Effector memory CD4-positive, alpha-beta T cell (primary cell): ENCODE measurements around the gene KCNN1.

Experiments used
- DNase-seq, 3 donors: peaks; one replicate each; pipeline ENCODE4 v3.0.0-alpha.2; 2020
- H3K27ac ChIP-seq: 2 replicates; pipeline ENCODE4 v1.7.0; 2013; ENCODE audit warnings: mild to moderate bottlenecking, low read length, moderate library complexity; ENCODE audit not compliant: insufficient read depth, poor library complexity, severe bottlenecking
- H3K27me3 ChIP-seq: replicated peaks from 2 replicates; pipeline ENCODE4 v1.7.0; 2013; ENCODE audit warnings: mild to moderate bottlenecking, low read length; ENCODE audit not compliant: insufficient read depth, control insufficient read depth, poor library complexity, severe bottlenecking
- H3K36me3 ChIP-seq: 2 replicates; pipeline ENCODE4 v1.7.0; 2013; ENCODE audit warnings: mild to moderate bottlenecking, low read length, moderate library complexity; ENCODE audit not compliant: control insufficient read depth, insufficient read depth
- H3K4me1 ChIP-seq: 2 replicates; pipeline ENCODE4 v1.7.0; 2013; ENCODE audit warnings: low read length, mild to moderate bottlenecking; ENCODE audit not compliant: control insufficient read depth, insufficient read depth, poor library complexity, severe bottlenecking
- H3K4me3 ChIP-seq: 2 replicates; pipeline ENCODE4 v1.7.0; 2013; ENCODE audit warnings: low read length, low read depth, mild to moderate bottlenecking; ENCODE audit not compliant: insufficient read depth, poor library complexity, severe bottlenecking
- H3K9me3 ChIP-seq: 2 replicates; pipeline ENCODE4 v1.7.0; 2013; ENCODE audit warnings: mild to moderate bottlenecking, low read length, moderate library complexity; ENCODE audit not compliant: control insufficient read depth

KCNN1 gene

GRCh38 chr19:17953869-17954268 is 13.0 kb upstream of the KCNN1 start:
- H3K27ac ChIP-seq: no peak overlapping the region
- no peak overlapping the region for H3K4me3 ChIP-seq
- peaks cover 60% of the 10 kb centered on the region for H3K27me3 ChIP-seq

DNA sequence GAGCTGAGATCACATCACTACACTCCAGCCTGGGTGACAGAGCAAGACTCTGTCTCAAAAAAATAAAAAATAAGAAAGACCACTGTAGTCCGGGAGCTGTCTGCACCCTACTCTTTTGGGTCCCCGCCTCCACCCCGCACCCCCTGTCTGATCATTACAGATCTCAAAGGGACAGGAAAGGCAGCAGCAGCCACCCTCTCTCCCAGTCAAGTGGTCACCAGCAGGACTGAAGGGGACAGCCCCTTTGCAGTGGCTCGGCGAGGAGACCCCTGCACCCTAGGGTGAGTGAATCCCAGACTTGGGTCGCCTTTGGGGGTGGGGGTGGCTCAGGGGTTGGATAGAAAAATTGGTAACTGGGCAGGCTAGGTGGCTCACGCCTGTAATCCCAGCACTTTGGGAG is 12.5 kb upstream of the KCNN1 start:
- Histone ChIP-seq H3K27me3 (peaks cover 55% of the 10 kb centered on the region), H3K9me3 (no peaks in the 10 kb centered on the region), H3K4me1 (peaks cover 39% of the 10 kb centered on the region), H3K27ac (no peak overlapping the region), H3K4me3 (no peak overlapping the region), H3K36me3 (no peaks in the 10 kb centered on the region)
- no peak for DNase-seq

More at GRCh38 chr19:17953869-17954268, 13.0 kb upstream of the KCNN1 start:
- H3K9me3 ChIP-seq: no peaks in the 10 kb centered on the region
- no peak for DNase-seq
- no peaks in the 10 kb centered on the region for H3K36me3 ChIP-seq
- H3K4me1 ChIP-seq: peaks cover 44% of the 10 kb centered on the region

DNA sequence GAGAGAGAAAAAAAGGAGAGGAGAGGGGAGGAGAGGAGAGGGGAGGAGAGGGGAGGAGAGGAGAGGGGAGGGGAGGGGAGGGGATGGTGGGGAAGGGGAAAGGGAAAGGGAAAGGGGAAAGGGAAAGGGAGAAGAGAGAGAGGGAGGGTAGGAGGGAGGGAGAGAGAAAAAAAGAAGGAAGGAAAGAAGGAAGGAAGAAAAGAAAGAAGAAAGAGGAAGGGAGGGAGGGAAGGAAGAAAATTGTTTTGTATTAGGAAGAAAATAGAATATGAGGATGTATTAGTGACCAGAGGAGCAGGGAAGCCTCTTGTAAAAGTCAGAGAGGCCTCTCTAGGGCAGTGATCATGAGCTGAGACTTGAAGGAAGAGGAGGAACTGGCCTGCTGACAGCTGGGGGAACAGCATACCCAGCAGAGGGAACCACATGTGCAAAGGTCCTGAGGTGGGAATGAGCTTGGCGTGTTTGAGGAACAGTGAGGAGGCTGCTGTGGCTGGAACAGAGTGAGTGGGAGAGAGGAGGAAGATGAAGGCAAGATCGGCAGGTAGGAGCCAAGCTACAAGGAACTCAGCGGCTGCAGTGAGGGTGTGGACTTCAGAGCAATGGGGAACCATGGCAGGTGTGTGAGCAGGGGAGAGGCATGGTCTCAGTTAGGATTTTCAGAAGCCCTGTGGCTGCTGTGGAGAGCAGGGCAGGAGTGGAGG is 9.6 kb upstream of the KCNN1 start:
- peaks cover 26% of the 10 kb centered on the region for H3K27me3 ChIP-seq
- no peak for DNase-seq
- H3K36me3 ChIP-seq: no peaks in the 10 kb centered on the region
- no peaks in the 10 kb centered on the region for H3K9me3 ChIP-seq
- peaks cover 10% of the 10 kb centered on the region for H3K4me1 ChIP-seq
- no peak overlapping the region for H3K4me3 ChIP-seq
- no peak overlapping the region for H3K27ac ChIP-seq

DNA sequence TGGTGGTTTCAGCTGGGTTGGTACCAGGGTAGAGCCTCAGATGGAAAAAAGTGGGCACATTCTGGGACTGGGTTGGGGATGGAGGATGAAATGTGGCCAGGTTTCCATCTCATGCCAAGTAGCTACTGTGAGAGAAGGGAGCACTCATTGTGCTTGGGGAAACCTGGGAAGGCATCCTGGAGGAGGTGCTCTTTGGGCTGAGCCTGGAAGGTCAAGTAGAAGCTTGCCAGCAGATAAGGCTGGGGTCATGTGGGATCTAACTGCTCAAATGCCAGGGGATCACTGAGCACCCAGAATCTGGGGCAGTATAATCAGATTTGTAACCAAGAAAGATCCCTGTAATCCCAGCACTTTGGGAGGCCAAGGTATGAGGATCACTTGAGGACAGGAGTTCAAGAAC is 9.0 kb upstream of the KCNN1 start:
- DNase-seq: no peak
- Histone ChIP-seq H3K36me3 (no peaks in the 10 kb centered on the region), H3K27me3 (peaks cover 20% of the 10 kb centered on the region), H3K9me3 (no peaks in the 10 kb centered on the region), H3K4me1 (peaks cover 4% of the 10 kb centered on the region), H3K27ac (no peak overlapping the region), H3K4me3 (no peak overlapping the region)

- H3K27ac ChIP-seq: no peak overlapping the region
- no peak overlapping the region for H3K4me3 ChIP-seq
- peaks cover 14% of the 10 kb centered on the region for H3K27me3 ChIP-seq
- H3K4me1 ChIP-seq: peaks cover 4% of the 10 kb centered on the region
- no peak for DNase-seq
- no peaks in the 10 kb centered on the region for H3K9me3 ChIP-seq
- H3K36me3 ChIP-seq: no peaks in the 10 kb centered on the region
Observed at GRCh38 chr19:17963936-17964691, 2.8 kb upstream of the KCNN1 start.

GRCh38 chr19:17965370-17966128 is 1.4 kb upstream of the KCNN1 start:
- H3K4me3 ChIP-seq: no peak overlapping the region
- H3K27ac ChIP-seq: no peak overlapping the region
- H3K9me3 ChIP-seq: no peaks in the 10 kb centered on the region
- H3K27me3 ChIP-seq: peaks cover 14% of the 10 kb centered on the region
- H3K36me3 ChIP-seq: no peaks in the 10 kb centered on the region
- no peak for DNase-seq
- peaks cover 4% of the 10 kb centered on the region for H3K4me1 ChIP-seq

DNA sequence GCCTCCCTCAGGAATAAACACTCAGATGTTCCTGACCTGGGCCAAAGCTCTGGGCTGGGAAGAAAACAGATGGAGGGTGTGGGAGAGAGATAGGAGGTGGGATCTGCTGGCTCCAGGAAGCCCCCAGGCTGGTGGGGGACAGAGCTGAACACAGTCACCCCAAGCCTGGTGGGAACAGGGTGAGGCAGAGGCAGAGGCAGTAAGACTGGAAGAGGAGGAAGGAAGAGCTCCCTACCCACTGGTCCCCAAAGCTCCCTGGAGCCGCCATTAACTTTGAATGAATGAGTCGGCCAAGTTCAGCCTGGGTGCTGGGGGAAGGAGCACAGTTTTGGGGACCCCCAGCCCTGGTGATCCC is 801 bp upstream of the KCNN1 start:
- Histone ChIP-seq H3K9me3 (no peaks in the 10 kb centered on the region), H3K4me3 (no peak overlapping the region), H3K27ac (no peak overlapping the region), H3K27me3 (peaks cover 14% of the 10 kb centered on the region), H3K4me1 (peaks cover 4% of the 10 kb centered on the region), H3K36me3 (no peaks in the 10 kb centered on the region)
- no peak for DNase-seq

DNA sequence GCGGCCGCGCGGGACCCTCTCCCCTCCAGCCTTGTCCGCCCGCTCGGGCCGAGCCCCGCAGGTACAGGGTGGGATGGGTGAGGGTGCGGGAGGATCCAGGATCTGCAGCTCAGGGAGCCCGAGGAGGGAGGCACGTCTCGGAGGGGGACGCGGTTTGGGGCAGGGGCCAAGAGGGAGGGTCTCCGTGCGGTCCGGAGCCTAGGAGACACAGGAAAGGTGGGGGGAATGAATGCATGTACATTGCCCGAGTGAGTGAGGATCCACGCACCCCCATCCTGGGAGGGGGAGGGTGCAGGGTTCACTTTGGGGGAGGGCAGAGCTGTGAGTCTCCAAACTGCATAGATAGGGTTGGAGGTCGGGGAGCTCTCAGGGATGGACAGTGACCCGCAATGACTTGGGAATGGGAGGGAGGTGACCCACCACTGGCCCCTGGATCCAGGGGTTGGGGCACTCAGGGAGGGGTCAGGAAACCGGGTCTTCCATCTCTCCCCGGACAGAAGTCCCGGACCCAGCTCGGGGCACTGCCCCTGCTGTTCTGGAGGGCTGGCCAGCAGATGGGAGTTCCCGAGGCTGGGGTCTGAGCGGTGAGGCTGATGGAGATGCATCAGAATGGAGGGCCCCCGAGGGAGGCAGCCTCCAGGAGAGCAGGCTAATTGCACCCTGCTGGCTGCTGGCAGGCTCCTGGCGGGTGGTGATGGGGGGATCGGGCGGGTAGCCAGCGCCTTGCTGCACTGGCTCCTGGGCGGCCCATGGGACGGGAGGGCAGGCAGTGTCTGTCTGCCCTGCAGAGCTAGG is 547 bp downstream of the KCNN1 start:
- DNase-seq: no peak
- H3K9me3 ChIP-seq: no peaks in the 10 kb centered on the region
- H3K4me3 ChIP-seq: no peak overlapping the region
- H3K36me3 ChIP-seq: no peaks in the 10 kb centered on the region
- no peak overlapping the region for H3K27ac ChIP-seq
- peaks cover 4% of the 10 kb centered on the region for H3K4me1 ChIP-seq
- peaks cover 14% of the 10 kb centered on the region for H3K27me3 ChIP-seq

DNA sequence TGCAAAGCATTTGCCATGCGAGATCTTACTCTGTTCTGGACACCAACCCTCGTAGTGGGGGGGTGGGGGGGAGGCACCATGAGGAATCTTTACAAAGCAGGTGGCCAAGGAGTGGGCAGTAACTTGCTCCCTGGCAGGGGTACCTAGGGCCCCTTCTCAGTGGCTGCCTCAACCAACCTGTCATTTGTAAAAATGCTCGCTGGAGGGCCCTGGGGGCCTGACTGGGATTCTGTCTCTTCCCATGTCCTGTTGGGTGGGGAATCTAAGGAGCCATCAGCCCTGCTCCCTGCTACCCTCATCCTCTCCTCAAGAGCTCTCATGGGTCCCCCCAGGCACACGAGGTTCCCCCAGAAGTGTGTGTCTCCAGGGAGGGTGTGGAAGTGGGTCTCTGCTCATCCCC is 1.5 kb downstream of the KCNN1 start:
- Histone ChIP-seq H3K27ac (no peak overlapping the region), H3K4me1 (peaks cover 4% of the 10 kb centered on the region), H3K9me3 (no peaks in the 10 kb centered on the region), H3K4me3 (no peak overlapping the region), H3K27me3 (peaks cover 14% of the 10 kb centered on the region), H3K36me3 (no peaks in the 10 kb centered on the region)
- DNase-seq: no peak
